Stimulated activated naive CD8-positive, alpha-beta T cell treated with anti-CD3 and anti-CD28 coated beads, Interleukin-15, amount 100 ng/mL, for 72 hours (primary cell): Measurements from ENCODE around the gene MEPCE.
"Not testable (repeated sequence)": the region's sequence is repeated elsewhere in the genome, so short reads cannot be mapped to it uniquely, and the experiment has no call there.

Source experiments
- ATAC-seq: fragments of 150-1000 bp; cut with Tn5 transposase; 2 replicates; pipeline ENCODE4 v1.10.0; 2021; ENCODE audit warnings: mild to moderate bottlenecking, moderate library complexity
- DNase-seq, 2 donors: peaks; one replicate each; pipeline ENCODE4 v3.0.0; 2021 to 2022
- H3K27ac Mint-ChIP-seq, 2 donors: one replicate each; pipeline ENCODE4 v1.8.0; 2022; ENCODE audit warnings: mild to moderate bottlenecking in 2 of 2, mixed read lengths in 2 of 2, moderate library complexity in 2 of 2
- H3K27me3 Mint-ChIP-seq: one replicate; pipeline ENCODE4 v1.8.0; 2022; ENCODE audit warnings: mixed read lengths
- H3K4me1 Mint-ChIP-seq: one replicate; pipeline ENCODE4 v1.8.0; 2022; ENCODE audit warnings: mild to moderate bottlenecking, mixed read lengths
- H3K4me3 Mint-ChIP-seq, 2 donors: one replicate each; pipeline ENCODE4 v1.8.0; 2022; ENCODE audit warnings: mild to moderate bottlenecking in 2 of 2, mixed read lengths in 2 of 2, moderate library complexity in 1 of 2
- H3K9me3 Mint-ChIP-seq, 2 donors: one replicate each; pipeline ENCODE4 v1.8.0; 2022; ENCODE audit warnings: mixed read lengths in 2 of 2

MEPCE gene

GRCh38 chr7:100437150-100438100 lies 7.8 kb downstream of the MEPCE start:
- ATAC-seq: no peak
- Mint-ChIP-seq H3K9me3 (no peaks in the 10 kb centered on the region), H3K4me3 (peak overlapping the region; percentile 94 to 98), H3K27ac (peak overlapping the region in 1 of 2 donors; percentile 27), H3K27me3 (no peaks in the 10 kb centered on the region), H3K4me1 (peaks cover 29% of the 10 kb centered on the region)
- DNase-seq: no peak

DNA sequence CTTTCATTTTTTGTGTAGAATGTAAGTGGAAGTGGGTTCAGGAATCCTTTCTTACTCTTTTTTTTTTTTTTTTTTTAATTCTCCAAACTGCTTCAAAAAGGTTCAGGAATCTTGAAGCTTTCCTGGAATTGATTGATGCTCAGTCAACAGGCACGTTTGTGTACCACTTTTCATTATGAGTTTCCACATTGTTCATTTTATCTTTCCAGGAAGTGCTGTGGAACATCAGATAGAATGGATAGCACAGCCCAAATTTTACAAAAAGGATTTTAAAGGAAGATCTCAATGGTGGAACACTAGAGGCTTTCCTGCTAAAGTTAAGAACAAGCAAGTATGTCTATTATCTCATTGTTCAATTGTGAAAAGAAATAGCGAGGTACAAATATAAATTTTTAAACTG lies 8.5 kb downstream of the MEPCE start:
- Mint-ChIP-seq H3K4me3 (peak overlapping the region; percentile 13 to 23), H3K9me3 (no peaks in the 10 kb centered on the region), H3K27ac (no peak overlapping the region), H3K27me3 (no peaks in the 10 kb centered on the region), H3K4me1 (peaks cover 22% of the 10 kb centered on the region)
- DNase-seq (no peak), ATAC-seq (no peak)

DNA sequence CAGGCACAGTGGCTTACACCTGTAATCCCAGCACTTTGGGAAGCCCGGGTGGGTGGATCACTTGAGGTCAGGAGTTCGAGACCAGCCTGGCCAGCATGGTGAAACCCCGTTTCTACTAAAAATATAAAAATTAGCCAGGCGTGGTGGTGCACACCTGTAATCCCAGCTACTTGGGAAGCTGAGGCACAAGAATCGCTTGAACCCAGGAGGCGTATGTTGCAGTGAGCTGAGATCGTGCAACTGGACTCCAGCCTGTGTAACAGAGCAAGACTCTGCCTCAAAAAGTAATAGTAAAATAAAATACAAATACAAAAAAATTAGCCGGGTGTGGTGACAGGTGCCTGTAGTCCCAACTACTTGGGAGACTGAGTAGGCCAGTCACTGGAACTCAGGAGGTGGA lies 9.1 kb downstream of the MEPCE start:
- not testable (repeated sequence) for H3K9me3 Mint-ChIP-seq, H3K4me3 Mint-ChIP-seq, DNase-seq, H3K27ac Mint-ChIP-seq, ATAC-seq, H3K27me3 Mint-ChIP-seq
- peaks cover 16% of the 10 kb centered on the region for H3K4me1 Mint-ChIP-seq

DNA sequence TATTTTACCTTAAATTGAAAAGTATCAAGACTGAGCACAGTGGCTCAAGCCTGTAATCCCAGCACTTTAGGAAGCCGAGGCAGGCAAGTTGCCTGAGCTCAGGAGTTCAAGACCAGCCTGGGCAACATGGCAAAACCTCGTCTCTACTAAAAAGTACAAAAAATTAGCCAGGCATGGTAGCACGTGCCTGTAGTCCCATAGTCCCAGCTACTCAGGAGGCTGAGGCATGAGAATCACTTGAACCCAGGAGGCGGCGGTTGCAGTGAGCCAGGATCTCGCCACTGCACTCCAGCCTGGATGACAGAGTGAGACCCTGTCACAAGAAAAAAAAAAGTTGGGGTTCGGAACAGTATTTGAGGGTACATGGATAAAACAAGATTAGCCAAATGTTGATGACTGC lies 9.6 kb downstream of the MEPCE start:
- H3K27me3 Mint-ChIP-seq, H3K4me3 Mint-ChIP-seq, H3K27ac Mint-ChIP-seq, ATAC-seq, DNase-seq, H3K9me3 Mint-ChIP-seq: not testable (repeated sequence)
- H3K4me1 Mint-ChIP-seq: peaks cover 15% of the 10 kb centered on the region

- peak overlapping the region in 1 of 2 donors; percentile 44 for H3K27ac Mint-ChIP-seq
- ATAC-seq (no peak), DNase-seq (no peak)
- H3K4me3 Mint-ChIP-seq: no peak overlapping the region
- H3K27me3 Mint-ChIP-seq: no peaks in the 10 kb centered on the region
- H3K9me3 Mint-ChIP-seq: no peaks in the 10 kb centered on the region
- peaks cover 26% of the 10 kb centered on the region for H3K4me1 Mint-ChIP-seq
These were observed 12.3 kb downstream of the MEPCE start for GRCh38 chr7:100441641-100442535.

GRCh38 chr7:100443096-100443840 lies 13.6 kb downstream of the MEPCE start:
- no peak for DNase-seq
- H3K9me3 Mint-ChIP-seq: no peaks in the 10 kb centered on the region
- peaks cover 26% of the 10 kb centered on the region for H3K4me1 Mint-ChIP-seq
- H3K27ac Mint-ChIP-seq: no peak overlapping the region
- no peak for ATAC-seq
- H3K4me3 Mint-ChIP-seq: no peak overlapping the region
- no peaks in the 10 kb centered on the region for H3K27me3 Mint-ChIP-seq

DNA sequence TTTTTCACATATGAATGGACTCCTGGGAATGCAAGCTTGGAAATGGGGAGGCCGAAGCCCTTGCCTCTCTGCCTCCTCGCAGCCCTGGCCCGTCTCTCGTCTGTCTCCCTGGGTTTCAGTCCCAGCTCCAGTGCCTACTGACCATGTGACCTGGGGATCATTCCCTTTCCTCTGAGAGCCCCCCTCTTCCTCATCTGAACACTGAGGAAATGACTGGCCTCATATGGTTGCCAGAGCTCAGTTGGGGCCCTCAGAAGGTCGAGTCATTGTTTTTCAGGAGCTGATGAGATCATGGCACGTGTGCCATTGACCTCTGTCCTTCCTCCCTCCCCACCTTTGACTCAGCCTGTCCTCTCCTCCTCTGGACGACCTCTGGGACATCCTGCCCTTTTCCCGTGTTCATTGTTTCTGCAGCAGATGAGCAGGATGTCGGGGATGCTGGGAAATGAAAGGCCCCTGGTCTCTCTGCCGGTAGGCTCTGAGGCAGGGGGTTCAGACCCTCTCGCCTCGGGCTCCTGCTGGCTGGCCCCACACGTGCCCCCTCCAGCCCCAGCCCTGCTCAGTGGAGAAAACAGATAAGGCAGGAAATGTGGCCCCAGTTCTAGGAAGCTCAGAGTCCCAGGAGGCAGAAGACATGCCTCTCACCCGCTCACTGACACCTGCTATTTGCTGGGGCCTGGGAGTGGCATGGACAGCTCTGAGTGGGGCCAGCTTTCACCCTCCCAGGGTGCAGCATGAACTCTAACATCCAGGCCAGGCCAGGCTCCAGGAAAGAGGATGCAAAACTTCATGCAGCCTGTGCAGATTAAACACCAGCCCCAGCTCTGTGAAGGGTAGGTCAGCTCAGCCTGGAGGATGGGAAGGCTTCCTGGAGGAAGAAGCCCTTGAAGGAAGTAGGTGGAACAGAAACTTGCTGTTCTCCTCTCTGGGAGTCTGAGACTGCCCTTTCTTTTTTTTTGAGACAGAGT lies 15.0 kb downstream of the MEPCE start:
- DNase-seq (no peak), ATAC-seq (peak; percentile 71)
- peak overlapping the region; percentile 18 to 65 for H3K4me3 Mint-ChIP-seq
- H3K9me3 Mint-ChIP-seq: no peaks in the 10 kb centered on the region
- no peaks in the 10 kb centered on the region for H3K27me3 Mint-ChIP-seq
- H3K4me1 Mint-ChIP-seq: peaks cover 26% of the 10 kb centered on the region
- H3K27ac Mint-ChIP-seq: peak overlapping the region; percentile 72 to 85

GRCh38 chr7:100446040-100446439 lies 16.4 kb downstream of the MEPCE start:
- no peak for ATAC-seq
- no peak for DNase-seq
- Mint-ChIP-seq H3K9me3 (no peaks in the 10 kb centered on the region), H3K4me1 (peaks cover 38% of the 10 kb centered on the region), H3K4me3 (no peak overlapping the region), H3K27ac (no peak overlapping the region), H3K27me3 (no peaks in the 10 kb centered on the region)

DNA sequence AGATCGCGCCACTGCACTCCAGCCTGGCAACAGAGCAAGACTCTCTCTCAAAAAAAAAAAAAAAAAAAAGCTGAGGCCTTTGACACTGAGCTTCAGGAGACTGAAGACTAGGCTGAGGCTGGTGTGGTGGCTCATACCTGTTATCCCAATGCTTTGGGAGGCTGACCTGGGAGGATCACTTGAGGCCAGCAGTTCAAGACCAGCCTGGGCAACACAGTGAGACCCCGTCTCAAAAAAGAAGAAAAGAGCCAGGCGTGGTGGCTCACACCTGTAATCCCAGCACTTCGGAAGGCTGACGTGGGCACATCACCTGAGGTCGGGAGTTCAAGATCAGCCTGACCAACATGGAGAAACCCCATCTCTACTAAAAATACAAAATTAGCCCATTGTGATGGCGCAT lies 17.7 kb downstream of the MEPCE start:
- H3K27ac Mint-ChIP-seq, H3K27me3 Mint-ChIP-seq, H3K9me3 Mint-ChIP-seq, H3K4me3 Mint-ChIP-seq, ATAC-seq, DNase-seq: not testable (repeated sequence)
- peaks cover 39% of the 10 kb centered on the region for H3K4me1 Mint-ChIP-seq

GRCh38 chr7:100449190-100449795 lies 19.7 kb downstream of the MEPCE start:
- Mint-ChIP-seq H3K27me3 (no peaks in the 10 kb centered on the region), H3K4me3 (no peak overlapping the region), H3K4me1 (peaks cover 36% of the 10 kb centered on the region), H3K27ac (no peak overlapping the region), H3K9me3 (no peaks in the 10 kb centered on the region)
- ATAC-seq (no peak), DNase-seq (no peak)

GRCh38 chr7:100452513-100452912 lies 22.9 kb downstream of the MEPCE start:
- DNase-seq: no peak
- ATAC-seq: no peak
- Mint-ChIP-seq H3K27me3 (no peaks in the 10 kb centered on the region), H3K4me3 (no peak overlapping the region), H3K9me3 (no peaks in the 10 kb centered on the region), H3K27ac (no peak overlapping the region), H3K4me1 (peaks cover 33% of the 10 kb centered on the region)

DNA sequence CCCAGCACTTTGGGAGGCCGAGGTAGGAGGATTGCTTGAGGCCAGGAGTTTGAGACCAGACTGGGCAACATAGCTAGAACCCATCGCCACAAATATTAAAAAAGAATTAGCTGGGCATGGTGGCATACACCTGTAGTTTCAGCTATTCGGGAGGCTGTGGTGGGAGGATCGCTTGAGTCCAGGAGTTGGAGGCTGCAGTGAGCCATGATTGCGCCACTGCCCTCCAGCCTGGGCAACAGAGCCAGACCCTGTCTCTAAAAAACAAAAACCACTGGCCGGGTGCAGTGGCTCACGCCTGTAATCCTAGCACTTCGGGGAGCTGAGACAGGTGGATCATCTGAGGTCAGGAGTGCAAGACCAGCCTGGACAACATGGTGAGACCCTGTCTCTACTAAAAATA lies 24.2 kb downstream of the MEPCE start:
- not testable (repeated sequence) for H3K4me3 Mint-ChIP-seq, ATAC-seq, H3K9me3 Mint-ChIP-seq, DNase-seq, H3K27me3 Mint-ChIP-seq
- Mint-ChIP-seq H3K27ac (peak overlapping the region in 1 of 2 donors; percentile 54), H3K4me1 (peaks cover 33% of the 10 kb centered on the region)

DNA sequence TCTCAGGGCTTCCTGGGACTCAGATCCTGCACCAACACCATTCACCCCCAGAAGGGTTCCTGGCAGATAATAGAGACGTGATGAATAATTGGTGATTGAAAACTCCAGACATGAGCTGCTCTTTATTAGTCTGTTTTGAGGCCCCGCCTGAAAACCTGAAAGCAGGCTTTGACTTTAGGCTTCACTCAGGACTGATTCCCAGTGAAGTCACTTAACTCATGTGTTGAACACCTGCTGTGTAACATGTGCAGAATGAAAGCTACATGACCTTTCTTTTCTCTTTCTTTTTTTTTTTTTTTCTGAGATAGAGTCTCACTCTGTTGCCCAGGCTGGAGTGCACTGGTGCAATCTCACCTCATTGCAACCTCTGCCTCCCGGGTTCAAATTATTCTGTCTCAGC lies 25.6 kb downstream of the MEPCE start:
- no peak for DNase-seq
- H3K4me3 Mint-ChIP-seq: no peak overlapping the region
- peaks cover 36% of the 10 kb centered on the region for H3K4me1 Mint-ChIP-seq
- no peak for ATAC-seq
- no peaks in the 10 kb centered on the region for H3K27me3 Mint-ChIP-seq
- no peak overlapping the region for H3K27ac Mint-ChIP-seq
- H3K9me3 Mint-ChIP-seq: no peaks in the 10 kb centered on the region

DNA sequence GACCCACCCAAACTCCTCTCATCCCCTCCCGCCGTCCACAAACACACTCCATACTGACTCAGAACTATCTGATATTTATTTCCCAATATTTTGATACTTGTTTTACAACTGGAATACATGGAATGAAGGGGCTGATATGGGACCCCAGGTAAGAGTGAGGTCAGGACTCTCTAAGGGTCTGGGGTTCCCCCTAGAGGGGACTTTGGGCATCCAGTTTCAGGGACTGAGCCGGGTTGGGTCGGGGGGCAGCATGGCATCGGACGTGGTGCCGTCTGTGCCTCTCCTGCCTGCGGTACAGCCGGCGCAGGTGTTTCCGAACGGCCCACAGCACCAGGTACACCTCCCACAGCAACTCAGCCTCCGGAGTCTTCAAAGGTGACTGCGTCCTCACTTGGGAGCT lies 26.9 kb downstream of the MEPCE start:
- ATAC-seq: no peak
- DNase-seq: no peak
- Mint-ChIP-seq H3K4me3 (no peak overlapping the region), H3K27ac (no peak overlapping the region), H3K27me3 (no peaks in the 10 kb centered on the region), H3K9me3 (no peaks in the 10 kb centered on the region), H3K4me1 (peaks cover 26% of the 10 kb centered on the region)
